Measurements from ENCODE around the gene SLC1A2. TPM values are rescaled to one million over a fixed set of nuclear protein-coding genes. Genes with fewer than 3 reads are reported as not detected.

The SLC1A2 gene
- polyA plus RNA-seq, 5 donors: 14.1 to 31.2 (median 18.7) TPM

- peak; percentile 27 to 31 for DNase-seq
Measured at GRCh38 chr11:35274909-35275785, 144.2 kb downstream of the SLC1A2 start.

- DNase-seq: no peak
Measured at GRCh38 chr11:35272391-35272902, 146.9 kb downstream of the SLC1A2 start.

GRCh38 chr11:35271031-35271430, 148.3 kb downstream of the SLC1A2 start:
- no peak for DNase-seq

- peak; percentile 15 to 16 for DNase-seq
Measured at GRCh38 chr11:35270342-35270741, 149.0 kb downstream of the SLC1A2 start.

GRCh38 chr11:35267504-35267903, 151.9 kb downstream of the SLC1A2 start:
- DNase-seq: no peak

- no peak for DNase-seq
Measured at GRCh38 chr11:35265755-35266454, 153.5 kb downstream of the SLC1A2 start.

- no peak for DNase-seq
Measured at GRCh38 chr11:35262735-35263134, 156.6 kb downstream of the SLC1A2 start.

GRCh38 chr11:35262056-35262455, 157.3 kb downstream of the SLC1A2 start:
- DNase-seq: no peak

- DNase-seq: no peak
Measured at GRCh38 chr11:35261197-35261596, 158.2 kb downstream of the SLC1A2 start.

- DNase-seq: peak; percentile 24
Measured at GRCh38 chr11:35260342-35260985, 158.9 kb downstream of the SLC1A2 start.

GRCh38 chr11:35259529-35259928, 159.8 kb downstream of the SLC1A2 start:
- DNase-seq: no peak

GRCh38 chr11:35257281-35257680, 162.1 kb downstream of the SLC1A2 start:
- no peak for DNase-seq

GRCh38 chr11:35256296-35256695, 163.1 kb downstream of the SLC1A2 start:
- DNase-seq: no peak

GRCh38 chr11:35255514-35255913, 163.8 kb downstream of the SLC1A2 start:
- no peak for DNase-seq

- no peak for DNase-seq
Measured at GRCh38 chr11:35253237-35253636, 166.1 kb downstream of the SLC1A2 start.

GRCh38 chr11:35250621-35251020, 168.7 kb downstream of the SLC1A2 start:
- no peak for DNase-seq

GRCh38 chr11:35250192-35250591, 169.2 kb downstream of the SLC1A2 start:
- no peak for DNase-seq

- no peak for DNase-seq
Measured at GRCh38 chr11:35248558-35249323, 170.6 kb downstream of the SLC1A2 start.

GRCh38 chr11:35247863-35248262, 171.5 kb downstream of the SLC1A2 start:
- DNase-seq: no peak

GRCh38 chr11:35247428-35247827, 171.9 kb downstream of the SLC1A2 start:
- DNase-seq: no peak

GRCh38 chr11:35246745-35247144, 172.6 kb downstream of the SLC1A2 start:
- no peak for DNase-seq

GRCh38 chr11:35245786-35246185, 173.6 kb downstream of the SLC1A2 start:
- no peak for DNase-seq
